ENCODE results near the gene LRMDA.

The LRMDA gene

DNA sequence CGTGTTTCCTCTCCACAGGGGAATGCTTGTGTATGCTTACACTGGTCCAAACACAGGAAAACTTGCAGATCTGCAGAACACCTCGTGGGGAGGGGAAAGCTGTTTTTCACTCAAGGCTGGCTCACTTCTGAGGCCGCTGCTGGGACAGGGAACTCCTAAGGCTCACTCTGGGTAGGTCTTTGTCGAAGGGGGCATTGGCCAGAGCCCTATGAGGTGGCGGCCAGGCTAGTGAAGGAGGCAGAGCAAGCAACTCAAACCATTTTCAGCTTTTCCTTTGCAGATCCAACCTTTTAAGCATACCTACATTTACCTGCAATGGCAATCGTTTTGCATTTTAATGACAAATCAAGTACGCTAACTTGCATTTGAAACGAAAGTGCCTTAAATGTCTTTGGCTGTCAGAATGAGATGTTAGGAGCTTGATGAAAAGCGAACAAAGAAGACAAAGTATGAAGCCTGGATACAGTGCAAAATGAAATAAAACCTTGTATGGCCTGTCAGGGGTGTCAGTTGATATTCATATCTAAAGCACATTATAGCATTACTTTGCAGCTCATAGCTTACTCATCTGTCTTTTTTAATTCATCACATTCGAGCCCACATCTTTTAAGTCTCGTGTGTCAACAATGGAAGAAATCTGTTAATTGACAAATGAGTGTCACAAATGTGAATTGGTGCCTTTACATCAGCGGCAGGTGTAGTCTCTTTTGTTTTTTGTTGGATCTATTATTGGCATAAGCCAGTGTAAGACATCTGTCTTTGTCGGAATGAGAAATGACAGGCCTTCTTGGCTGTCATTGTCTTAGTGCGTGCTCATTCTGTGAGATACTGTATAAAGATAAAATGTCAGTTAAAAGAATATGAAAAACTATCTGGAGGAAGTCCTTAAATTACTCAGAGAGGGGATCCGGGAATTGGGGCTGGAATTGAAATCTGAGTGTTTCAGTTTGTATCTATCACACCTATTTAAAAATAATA is 30.5 kb downstream of the LRMDA start:
- no peak overlapping the region for H3K27ac Mint-ChIP-seq
- H3K27me3 Mint-ChIP-seq (ENCODE audit: low read depth, poor library complexity): peaks cover 14% of the 10 kb centered on the region
- peaks cover 41% of the 10 kb centered on the region for H3K4me1 Mint-ChIP-seq
- TF ChIP-seq, protein P1, sequence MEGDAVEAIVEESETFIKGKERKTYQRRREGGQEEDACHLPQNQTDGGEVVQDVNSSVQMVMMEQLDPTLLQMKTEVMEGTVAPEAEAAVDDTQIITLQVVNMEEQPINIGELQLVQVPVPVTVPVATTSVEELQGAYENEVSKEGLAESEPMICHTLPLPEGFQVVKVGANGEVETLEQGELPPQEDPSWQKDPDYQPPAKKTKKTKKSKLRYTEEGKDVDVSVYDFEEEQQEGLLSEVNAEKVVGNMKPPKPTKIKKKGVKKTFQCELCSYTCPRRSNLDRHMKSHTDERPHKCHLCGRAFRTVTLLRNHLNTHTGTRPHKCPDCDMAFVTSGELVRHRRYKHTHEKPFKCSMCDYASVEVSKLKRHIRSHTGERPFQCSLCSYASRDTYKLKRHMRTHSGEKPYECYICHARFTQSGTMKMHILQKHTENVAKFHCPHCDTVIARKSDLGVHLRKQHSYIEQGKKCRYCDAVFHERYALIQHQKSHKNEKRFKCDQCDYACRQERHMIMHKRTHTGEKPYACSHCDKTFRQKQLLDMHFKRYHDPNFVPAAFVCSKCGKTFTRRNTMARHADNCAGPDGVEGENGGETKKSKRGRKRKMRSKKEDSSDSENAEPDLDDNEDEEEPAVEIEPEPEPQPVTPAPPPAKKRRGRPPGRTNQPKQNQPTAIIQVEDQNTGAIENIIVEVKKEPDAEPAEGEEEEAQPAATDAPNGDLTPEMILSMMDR (IDR thresholded peaks at IDR 0.05): no peak
- H3K4me3 Mint-ChIP-seq: no peak overlapping the region
- DNase-seq: no peak
- H3K36me3 Mint-ChIP-seq (ENCODE audit: low read depth): no peaks in the 10 kb centered on the region
- H3K9me3 Mint-ChIP-seq: no peaks in the 10 kb centered on the region

DNA sequence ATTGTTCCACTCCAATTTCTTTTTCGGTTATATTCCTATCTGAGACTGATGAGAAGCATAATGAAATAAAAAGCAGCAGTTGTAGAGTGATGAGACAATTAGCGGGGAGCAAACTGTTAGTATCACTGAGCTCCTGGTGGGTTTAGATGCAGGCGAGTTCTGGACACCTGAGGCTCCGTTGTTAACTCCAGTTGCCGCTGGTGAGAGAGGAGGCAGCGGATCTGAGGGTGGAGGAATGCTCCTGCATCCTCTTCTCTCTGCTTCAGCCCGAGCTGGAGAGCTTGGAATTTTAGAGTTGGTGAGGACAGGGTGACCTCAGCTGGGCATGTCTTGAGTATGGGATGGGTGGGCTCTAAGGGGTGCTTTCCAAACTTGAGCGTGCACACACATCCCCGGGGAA is 31.4 kb downstream of the LRMDA start:
- TF ChIP-seq, protein P1 (IDR thresholded peaks at IDR 0.05): no peak
- Mint-ChIP-seq H3K36me3 (ENCODE audit: low read depth) (no peaks in the 10 kb centered on the region), H3K27ac (no peak overlapping the region), H3K27me3 (ENCODE audit: low read depth, poor library complexity) (peaks cover 20% of the 10 kb centered on the region), H3K4me3 (no peak overlapping the region), H3K9me3 (no peaks in the 10 kb centered on the region), H3K4me1 (peaks cover 39% of the 10 kb centered on the region)
- no peak for DNase-seq

DNA sequence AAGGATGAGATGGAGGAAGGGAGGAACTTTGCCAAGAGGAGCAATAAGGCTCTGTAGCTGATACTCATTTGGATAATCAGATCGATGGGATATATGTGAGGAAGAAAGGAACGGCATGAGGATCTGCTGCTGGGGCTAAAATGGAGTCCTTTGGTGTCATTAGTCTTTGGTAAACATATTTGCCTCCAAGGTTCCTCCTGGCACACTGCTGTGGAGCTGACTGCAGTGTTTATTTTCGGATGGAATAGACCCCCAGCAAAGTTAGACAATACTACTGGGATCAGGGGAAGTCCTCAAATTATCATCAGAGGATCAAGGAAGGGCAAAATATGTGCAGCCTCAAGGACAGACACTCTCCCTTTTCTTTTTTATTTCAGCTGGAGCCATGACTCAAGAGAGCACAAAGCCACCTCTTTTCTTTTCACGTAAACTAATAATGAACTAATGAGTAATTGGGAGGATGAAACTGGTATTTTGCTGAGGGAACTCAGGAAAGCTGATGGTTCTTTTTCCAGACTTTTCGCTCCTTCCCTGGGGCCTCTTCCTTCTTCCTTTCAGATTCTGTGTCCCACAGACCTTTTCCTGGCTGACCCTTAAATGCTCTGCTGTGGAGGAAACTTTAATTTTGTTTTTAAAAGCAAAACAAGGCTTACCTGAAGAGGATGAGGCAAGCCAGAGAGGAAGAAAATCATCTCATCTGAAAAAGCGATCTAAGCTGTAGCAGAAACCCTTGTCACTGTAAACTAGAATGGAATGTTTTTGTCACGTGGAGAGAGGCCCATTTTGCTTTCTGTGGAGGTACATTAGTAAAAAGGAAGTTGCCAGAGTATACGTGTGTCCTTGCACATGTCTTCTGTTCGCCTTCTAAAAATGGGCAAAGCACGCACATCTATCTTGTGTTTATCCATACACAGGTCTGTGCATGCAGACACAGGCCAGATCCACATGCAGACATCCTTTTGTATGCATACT is 33.3 kb downstream of the LRMDA start:
- DNase-seq: no peak
- Mint-ChIP-seq H3K9me3 (no peaks in the 10 kb centered on the region), H3K4me3 (peak overlapping the region; percentile 26), H3K27ac (peak overlapping the region; percentile 94), H3K27me3 (ENCODE audit: low read depth, poor library complexity) (peaks cover 20% of the 10 kb centered on the region), H3K4me1 (peaks cover 53% of the 10 kb centered on the region), H3K36me3 (ENCODE audit: low read depth) (no peaks in the 10 kb centered on the region)
- TF ChIP-seq, protein P1 (IDR thresholded peaks at IDR 0.05): no peak

DNA sequence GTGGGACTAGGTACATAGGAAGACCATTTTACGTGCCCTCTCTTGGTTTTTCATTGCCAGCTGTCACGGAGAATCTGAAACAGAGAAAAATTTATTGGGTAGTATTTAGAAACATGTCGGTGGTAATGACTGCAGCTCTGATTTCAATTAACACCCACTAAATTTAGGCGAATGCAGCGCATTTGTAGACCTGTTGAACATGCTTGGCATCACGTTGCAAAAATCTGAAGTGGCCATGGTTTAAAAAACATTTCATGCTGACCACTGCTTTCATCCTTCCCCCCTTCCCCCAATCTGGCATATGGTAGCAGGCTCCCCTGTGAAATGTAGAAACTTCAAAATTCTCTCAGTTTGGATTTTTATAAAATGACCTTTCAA is 34.0 kb downstream of the LRMDA start:
- Mint-ChIP-seq H3K4me3 (no peak overlapping the region), H3K27ac (no peak overlapping the region), H3K9me3 (no peaks in the 10 kb centered on the region), H3K36me3 (ENCODE audit: low read depth) (no peaks in the 10 kb centered on the region), H3K27me3 (ENCODE audit: low read depth, poor library complexity) (peaks cover 20% of the 10 kb centered on the region), H3K4me1 (peaks cover 53% of the 10 kb centered on the region)
- TF ChIP-seq, protein P1 (IDR thresholded peaks at IDR 0.05): no peak
- DNase-seq: no peak

DNA sequence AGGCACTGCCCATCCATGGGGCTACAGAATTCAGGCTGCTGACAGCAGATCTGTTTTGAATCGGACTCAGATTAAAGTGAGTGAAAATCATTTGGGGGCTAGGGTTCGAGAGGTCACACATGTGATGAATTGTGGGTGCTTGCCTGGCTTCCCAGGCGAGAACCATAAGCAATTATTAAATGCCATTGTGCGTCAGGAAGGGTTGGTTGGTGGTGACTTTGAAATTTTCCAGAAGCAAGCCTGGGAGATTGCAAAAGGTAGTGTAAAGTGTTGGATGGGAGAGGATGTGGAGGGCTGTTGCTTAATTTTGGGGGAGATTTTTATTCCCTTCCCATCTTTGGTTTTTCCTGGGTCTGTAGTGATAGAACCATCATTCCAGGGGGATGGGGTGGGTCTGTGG is 34.6 kb downstream of the LRMDA start:
- Mint-ChIP-seq H3K27ac (no peak overlapping the region), H3K27me3 (ENCODE audit: low read depth, poor library complexity) (peaks cover 20% of the 10 kb centered on the region), H3K9me3 (no peaks in the 10 kb centered on the region), H3K4me3 (no peak overlapping the region), H3K36me3 (ENCODE audit: low read depth) (no peaks in the 10 kb centered on the region), H3K4me1 (peaks cover 53% of the 10 kb centered on the region)
- no peak for DNase-seq
- TF ChIP-seq, protein P1 (IDR thresholded peaks at IDR 0.05): no peak

Data from nephron progenitor cell (in vitro differentiated cells).